Measurements from ENCODE around the gene FRAS1.
"Not testable (repeated sequence)": the region's sequence is repeated elsewhere in the genome, so short reads cannot be mapped to it uniquely, and the experiment has no call there.

Gene FRAS1

GRCh38 chr4:78268597-78268996 lies 211.5 kb downstream of the FRAS1 start:
- FAIRE-seq (no peak), DNase-seq (ENCODE audit: low spot score) (no peak)

GRCh38 chr4:78275450-78275849 lies 218.3 kb downstream of the FRAS1 start:
- FAIRE-seq; DNase-seq (ENCODE audit: low spot score): not testable (repeated sequence)

- no peak for DNase-seq (ENCODE audit: low spot score)
- no peak for FAIRE-seq
Measured at GRCh38 chr4:78286281-78286680, 229.2 kb downstream of the FRAS1 start.

GRCh38 chr4:78288327-78288726 lies 231.2 kb downstream of the FRAS1 start:
- DNase-seq (ENCODE audit: low spot score): no peak
- FAIRE-seq: no peak

GRCh38 chr4:78291277-78291676 lies 234.2 kb downstream of the FRAS1 start:
- FAIRE-seq (no peak), DNase-seq (ENCODE audit: low spot score) (no peak)

- no peak for FAIRE-seq
- DNase-seq (ENCODE audit: low spot score): no peak
Measured at GRCh38 chr4:78292341-78292740, 235.2 kb downstream of the FRAS1 start.

GRCh38 chr4:78292856-78293255 lies 235.7 kb downstream of the FRAS1 start:
- FAIRE-seq: no peak
- DNase-seq (ENCODE audit: low spot score): no peak

GRCh38 chr4:78293348-78293747 lies 236.2 kb downstream of the FRAS1 start:
- FAIRE-seq (no peak), DNase-seq (ENCODE audit: low spot score) (no peak)

- FAIRE-seq (no peak), DNase-seq (ENCODE audit: low spot score) (peak; percentile 79)
Measured at GRCh38 chr4:78293821-78294301, 236.7 kb downstream of the FRAS1 start.

GRCh38 chr4:78296261-78296660 lies 239.1 kb downstream of the FRAS1 start:
- FAIRE-seq (no peak), DNase-seq (ENCODE audit: low spot score) (no peak)

- no peak for FAIRE-seq
Measured at GRCh38 chr4:78297116-78297800, 240.1 kb downstream of the FRAS1 start.

GRCh38 chr4:78298618-78299017 lies 241.5 kb downstream of the FRAS1 start:
- no peak for DNase-seq (ENCODE audit: low spot score)
- FAIRE-seq: no peak

More at GRCh38 chr4:78297116-78297800, 240.1 kb downstream of the FRAS1 start:
- no peak for DNase-seq (ENCODE audit: low spot score)

GRCh38 chr4:78299565-78299972 lies 242.4 kb downstream of the FRAS1 start:
- FAIRE-seq (no peak), DNase-seq (ENCODE audit: low spot score) (no peak)

GRCh38 chr4:78307263-78307662 lies 250.1 kb downstream of the FRAS1 start:
- not testable (repeated sequence) for DNase-seq (ENCODE audit: low spot score); FAIRE-seq

- FAIRE-seq: no peak
- no peak for DNase-seq (ENCODE audit: low spot score)
Measured at GRCh38 chr4:78308517-78308916, 251.4 kb downstream of the FRAS1 start.

GRCh38 chr4:78309352-78309751 lies 252.2 kb downstream of the FRAS1 start:
- FAIRE-seq (no peak), DNase-seq (ENCODE audit: low spot score) (no peak)

- FAIRE-seq (no peak), DNase-seq (ENCODE audit: low spot score) (no peak)
Measured at GRCh38 chr4:78310007-78310739, 253.1 kb downstream of the FRAS1 start.

- FAIRE-seq: no peak
- no peak for DNase-seq (ENCODE audit: low spot score)
Measured at GRCh38 chr4:78310740-78311115, 253.6 kb downstream of the FRAS1 start.

GRCh38 chr4:78311306-78311705 lies 254.2 kb downstream of the FRAS1 start:
- FAIRE-seq: no peak
- no peak for DNase-seq (ENCODE audit: low spot score)

GRCh38 chr4:78312989-78313753 lies 256.0 kb downstream of the FRAS1 start:
- DNase-seq (ENCODE audit: low spot score): no peak
- FAIRE-seq: no peak

GRCh38 chr4:78313754-78314120 lies 256.6 kb downstream of the FRAS1 start:
- no peak for DNase-seq (ENCODE audit: low spot score)
- FAIRE-seq: no peak

GRCh38 chr4:78318126-78318525 lies 261.0 kb downstream of the FRAS1 start:
- FAIRE-seq: no peak
- no peak for DNase-seq (ENCODE audit: low spot score)
